Astrocyte of the hippocampus (primary cell): Measurements from ENCODE around the gene UBE2E1.
"Not testable (repeated sequence)": the region's sequence is repeated elsewhere in the genome, so short reads cannot be mapped to it uniquely, and the experiment has no call there.

ENCODE experiments used
- DNase-seq: peaks from one replicate; pipeline ENCODE4 v3.0.0; 2011; ENCODE audit warnings: low read depth, low spot score

UBE2E1 gene

GRCh38 chr3:23845326-23846216 lies 39.8 kb downstream of the UBE2E1 start:
- no peak for DNase-seq

DNA sequence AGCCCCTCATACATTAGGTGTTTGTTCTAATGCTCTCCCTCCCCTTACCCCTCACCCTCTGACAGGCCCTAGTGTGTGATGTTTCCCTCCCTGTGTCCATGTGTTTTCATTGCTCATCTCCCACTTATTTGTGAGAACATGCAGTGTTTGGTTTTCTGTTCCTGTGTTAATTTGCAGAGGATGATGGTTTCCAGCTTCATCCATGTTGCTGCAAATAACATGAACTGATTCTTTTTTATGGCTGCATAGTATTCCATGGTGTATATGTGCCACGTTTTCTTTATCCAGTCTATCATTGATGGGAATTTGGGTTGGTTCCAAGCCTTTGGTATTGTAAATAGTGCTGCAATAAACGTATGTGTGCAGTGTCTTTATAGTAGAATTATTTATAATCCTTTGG lies 43.7 kb downstream of the UBE2E1 start:
- DNase-seq: not testable (repeated sequence)

DNA sequence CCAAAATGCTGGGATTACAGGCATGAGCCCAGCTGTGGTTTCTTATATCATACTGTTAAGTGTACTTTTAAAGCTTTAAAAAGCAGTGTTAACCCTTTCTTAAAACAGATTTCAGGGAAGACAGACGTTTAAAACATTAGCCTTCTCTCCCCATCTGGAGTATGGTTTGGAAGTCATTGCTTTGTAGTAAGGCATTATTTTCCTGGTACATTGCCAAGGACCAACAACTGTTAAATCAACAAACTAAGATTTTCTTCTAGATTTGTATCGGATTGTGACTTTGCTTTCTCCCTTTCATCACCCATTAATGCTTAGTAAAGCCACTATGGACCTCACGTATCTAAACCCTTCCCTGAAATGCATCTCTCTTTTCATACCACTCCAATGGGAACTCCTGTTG lies 50.5 kb downstream of the UBE2E1 start:
- peak; percentile 43 for DNase-seq

DNA sequence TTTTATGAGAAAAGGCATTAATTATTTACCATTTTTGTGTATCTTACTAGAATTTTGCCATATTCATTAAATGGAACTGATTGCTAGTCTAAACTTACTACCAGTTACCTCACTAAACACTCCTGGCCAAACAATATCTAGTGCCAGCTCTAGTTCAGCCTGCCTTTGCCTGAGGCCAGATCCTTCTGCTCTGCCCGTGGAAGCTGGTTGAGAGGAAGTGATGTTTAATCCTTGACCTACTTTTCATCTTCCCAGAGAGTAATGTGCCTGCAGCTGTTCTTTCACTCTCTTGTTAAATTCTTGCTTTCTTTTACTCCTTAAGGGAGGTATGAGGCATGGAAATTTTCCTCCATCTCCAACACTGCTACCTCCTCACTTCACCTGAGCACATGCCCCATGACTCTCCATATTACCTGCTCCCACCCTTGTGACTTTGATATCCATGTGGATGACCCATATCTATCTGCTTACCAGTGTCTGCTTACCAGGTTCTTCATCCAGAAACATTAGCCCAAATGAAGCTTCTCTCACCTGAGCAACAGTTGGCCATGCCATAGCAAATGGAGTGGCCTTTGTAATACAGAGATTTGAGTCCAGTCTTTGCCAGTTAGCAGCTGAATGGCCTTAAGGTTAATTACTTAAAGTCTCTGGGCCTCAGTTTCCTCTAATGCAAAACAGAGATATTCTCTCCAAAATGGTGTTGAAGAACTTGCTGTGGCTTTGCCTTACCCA lies 53.4 kb downstream of the UBE2E1 start:
- DNase-seq: no peak

DNA sequence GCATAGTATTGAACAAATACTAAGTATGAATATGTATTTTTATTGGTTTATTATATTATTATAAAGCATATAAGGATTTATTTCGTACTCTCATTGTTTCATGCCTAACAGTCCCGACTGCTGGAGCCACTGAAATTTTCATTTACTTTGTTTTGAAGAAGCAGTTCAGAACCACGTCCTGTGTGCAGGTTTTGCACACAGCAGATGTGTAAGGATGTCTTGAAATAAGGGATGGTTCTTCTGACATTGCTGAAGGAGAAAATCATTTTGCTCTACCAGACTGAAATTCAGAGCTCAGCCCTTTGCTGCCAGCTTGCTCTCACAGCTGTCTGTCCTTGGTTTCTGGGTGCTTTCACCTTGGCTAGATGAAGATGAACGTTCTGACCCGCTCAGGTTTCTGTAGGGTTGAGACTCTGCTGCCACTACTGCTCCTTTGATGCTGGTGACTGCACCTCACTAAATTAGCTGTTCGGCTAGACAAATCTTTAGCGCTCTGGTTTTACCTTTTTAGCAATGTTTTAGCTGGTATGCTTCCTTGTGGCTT lies 54.2 kb downstream of the UBE2E1 start:
- DNase-seq: no peak

- DNase-seq: no peak
Measured at GRCh38 chr3:23861689-23862088, 55.9 kb downstream of the UBE2E1 start.

DNA sequence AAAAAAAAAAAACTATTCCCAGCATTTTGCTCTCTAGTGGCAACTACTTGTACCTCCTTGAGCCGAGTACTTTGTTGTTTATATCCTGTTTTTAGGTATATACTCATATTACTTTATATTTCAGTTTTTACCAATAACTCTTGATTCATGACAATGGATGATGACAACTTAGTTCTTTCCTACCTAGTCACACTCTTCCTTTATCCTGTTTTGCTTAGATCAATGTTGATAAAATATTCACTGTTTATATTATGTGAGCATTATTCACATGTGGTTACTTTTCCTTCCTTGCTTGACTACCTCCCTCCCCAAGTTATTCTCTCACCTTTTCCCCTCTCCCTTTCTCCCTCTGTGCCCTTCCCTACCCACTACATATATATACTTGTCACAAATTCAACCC lies 57.3 kb downstream of the UBE2E1 start:
- no peak for DNase-seq

- no peak for DNase-seq
Measured at GRCh38 chr3:23864931-23865330, 59.2 kb downstream of the UBE2E1 start.

GRCh38 chr3:23865595-23866396 lies 60.0 kb downstream of the UBE2E1 start:
- DNase-seq: peak; percentile 15

- DNase-seq: no peak
Measured at GRCh38 chr3:23867400-23867799, 61.6 kb downstream of the UBE2E1 start.

DNA sequence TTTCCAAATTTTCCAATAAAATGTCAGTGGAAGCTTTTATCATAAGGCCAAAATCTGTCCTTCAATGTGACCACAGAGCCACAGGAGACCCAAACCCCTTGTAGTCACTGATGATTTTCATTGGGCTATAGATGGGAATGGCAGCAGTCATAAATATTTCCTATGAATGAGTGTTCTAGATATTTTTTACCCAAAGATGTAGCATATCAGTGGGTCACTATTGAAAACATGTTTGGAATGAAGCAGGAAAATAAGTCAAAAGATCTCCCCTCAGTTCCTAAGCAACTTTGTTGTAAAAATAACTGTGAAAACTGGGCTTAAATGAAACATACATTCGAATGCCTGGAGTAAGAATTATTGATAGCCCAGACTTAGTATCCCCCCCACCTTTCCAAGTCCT lies 62.1 kb downstream of the UBE2E1 start:
- no peak for DNase-seq

DNA sequence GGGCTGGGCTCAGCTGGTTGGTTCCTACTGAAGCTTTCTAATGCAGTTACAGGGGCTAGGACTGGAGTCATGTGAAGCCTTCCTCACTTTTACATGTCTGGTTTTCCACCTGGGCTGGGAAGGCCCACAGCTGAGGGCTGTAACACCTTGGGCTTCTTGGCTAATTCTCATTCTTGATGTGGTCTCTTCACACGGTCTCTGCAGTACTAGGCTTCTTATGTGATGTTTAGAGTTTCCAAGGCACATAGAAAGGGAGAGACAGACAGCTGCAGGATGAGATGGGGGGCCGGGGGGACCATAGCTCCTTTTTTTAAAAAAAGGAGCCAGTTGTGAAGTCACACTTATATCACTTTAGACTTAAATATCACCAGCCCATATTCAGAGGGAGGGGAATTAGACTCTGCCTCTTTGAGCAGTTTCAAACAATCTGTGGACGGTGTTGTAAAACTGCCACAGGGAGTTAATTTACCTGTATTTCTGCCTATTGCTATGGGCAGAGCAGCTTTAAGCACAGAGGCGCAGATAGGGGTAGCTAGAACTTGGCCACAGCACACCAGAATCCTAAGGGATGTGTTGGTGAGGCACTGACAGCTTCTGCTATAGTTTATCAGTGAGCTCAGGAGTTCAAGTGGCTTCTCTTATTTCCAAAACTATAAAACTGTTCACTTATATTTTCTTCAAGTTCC lies 64.4 kb downstream of the UBE2E1 start:
- no peak for DNase-seq

DNA sequence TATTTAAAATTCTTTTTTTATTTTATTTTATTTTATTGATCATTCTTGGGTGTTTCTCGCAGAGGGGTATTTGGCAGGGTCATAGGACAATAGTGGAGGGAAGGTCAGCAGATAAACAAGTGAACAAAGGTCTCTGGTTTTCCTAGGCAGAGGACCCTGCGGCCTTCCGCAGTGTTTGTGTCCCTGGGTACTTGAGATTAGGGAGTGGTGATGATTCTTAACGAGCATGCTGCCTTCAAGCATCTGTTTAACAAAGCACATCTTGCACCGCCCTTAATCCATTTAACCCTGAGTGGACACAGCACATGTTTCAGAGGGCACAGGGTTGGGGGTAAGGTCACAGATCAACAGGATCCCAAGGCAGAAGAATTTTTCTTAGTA lies 64.9 kb downstream of the UBE2E1 start:
- DNase-seq: not testable (repeated sequence)

DNA sequence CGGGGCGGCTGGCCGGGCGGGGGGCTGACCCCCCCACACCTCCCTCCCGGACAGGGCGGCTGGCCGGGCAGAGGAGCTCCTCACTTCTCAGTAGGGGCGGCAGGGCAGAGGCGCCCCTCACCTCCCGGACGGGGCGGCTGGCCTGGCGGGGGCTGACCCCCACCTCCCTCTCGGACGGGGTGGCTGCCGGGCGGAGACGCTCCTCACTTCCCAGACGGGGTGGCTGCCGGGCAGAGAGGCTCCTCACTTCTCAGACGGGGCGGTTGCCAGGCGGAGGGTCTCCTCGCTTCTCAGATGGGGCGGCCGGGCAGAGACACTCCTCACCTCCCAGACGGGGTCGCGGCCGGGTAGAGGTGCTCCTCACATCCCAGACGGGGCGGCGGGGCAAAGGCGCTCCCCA lies 65.6 kb downstream of the UBE2E1 start:
- not testable (repeated sequence) for DNase-seq

DNA sequence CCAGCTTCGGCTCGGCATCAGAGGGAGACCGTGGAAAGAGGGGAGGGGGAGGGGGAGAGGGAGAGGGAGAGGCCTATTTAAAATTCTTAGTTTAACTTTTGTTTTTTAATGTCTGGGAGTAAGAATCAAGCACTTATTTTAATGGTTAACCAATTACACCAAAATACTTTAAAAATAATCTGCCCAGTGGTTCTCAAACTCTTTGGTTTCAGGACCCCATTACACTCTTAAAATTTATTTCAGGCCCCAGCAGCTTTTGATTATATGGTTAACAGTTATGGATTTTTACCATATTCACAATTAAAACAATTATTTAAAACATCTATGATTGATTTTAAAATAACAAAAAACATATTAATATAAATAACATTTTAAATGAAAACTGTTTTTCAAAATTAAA lies 66.6 kb downstream of the UBE2E1 start:
- DNase-seq: no peak

- DNase-seq: no peak
Measured at GRCh38 chr3:23873941-23874340, 68.2 kb downstream of the UBE2E1 start.

GRCh38 chr3:23874359-23875112 lies 68.8 kb downstream of the UBE2E1 start:
- DNase-seq: peak; percentile 70

GRCh38 chr3:23875113-23875725 lies 69.5 kb downstream of the UBE2E1 start:
- no peak for DNase-seq

GRCh38 chr3:23876923-23877322 lies 71.2 kb downstream of the UBE2E1 start:
- no peak for DNase-seq
